ENCODE data around the gene ZNF157.
"Not testable (repeated sequence)": the region's sequence is repeated elsewhere in the genome, so short reads cannot be mapped to it uniquely, and the experiment has no call there.

DNA sequence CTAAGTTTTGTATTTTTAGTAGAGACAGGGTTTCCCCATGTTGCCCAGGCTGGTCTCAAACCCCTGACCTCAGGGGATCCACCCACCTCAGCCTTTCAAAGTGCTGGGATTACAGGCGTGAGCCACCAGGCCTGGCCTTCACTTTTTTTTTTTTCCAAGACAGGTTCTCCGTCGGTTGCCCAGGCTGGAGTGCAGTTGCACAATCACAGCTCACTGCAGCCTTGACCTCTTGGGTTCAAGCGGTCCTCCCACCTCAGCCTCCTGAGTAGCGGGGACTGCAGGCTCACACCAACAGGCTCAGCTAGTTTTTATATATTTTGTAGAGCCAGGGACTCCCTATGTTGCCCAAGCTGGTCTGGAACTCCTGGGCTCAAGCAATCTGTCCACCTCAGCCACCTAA lies 37.6 kb upstream of the ZNF157 start:
- TF ChIP-seq, protein P1, sequence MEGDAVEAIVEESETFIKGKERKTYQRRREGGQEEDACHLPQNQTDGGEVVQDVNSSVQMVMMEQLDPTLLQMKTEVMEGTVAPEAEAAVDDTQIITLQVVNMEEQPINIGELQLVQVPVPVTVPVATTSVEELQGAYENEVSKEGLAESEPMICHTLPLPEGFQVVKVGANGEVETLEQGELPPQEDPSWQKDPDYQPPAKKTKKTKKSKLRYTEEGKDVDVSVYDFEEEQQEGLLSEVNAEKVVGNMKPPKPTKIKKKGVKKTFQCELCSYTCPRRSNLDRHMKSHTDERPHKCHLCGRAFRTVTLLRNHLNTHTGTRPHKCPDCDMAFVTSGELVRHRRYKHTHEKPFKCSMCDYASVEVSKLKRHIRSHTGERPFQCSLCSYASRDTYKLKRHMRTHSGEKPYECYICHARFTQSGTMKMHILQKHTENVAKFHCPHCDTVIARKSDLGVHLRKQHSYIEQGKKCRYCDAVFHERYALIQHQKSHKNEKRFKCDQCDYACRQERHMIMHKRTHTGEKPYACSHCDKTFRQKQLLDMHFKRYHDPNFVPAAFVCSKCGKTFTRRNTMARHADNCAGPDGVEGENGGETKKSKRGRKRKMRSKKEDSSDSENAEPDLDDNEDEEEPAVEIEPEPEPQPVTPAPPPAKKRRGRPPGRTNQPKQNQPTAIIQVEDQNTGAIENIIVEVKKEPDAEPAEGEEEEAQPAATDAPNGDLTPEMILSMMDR (tag by site-specific recombination; IDR thresholded peaks at IDR 0.05): not testable (repeated sequence)
- TF ChIP-seq, protein P2, sequence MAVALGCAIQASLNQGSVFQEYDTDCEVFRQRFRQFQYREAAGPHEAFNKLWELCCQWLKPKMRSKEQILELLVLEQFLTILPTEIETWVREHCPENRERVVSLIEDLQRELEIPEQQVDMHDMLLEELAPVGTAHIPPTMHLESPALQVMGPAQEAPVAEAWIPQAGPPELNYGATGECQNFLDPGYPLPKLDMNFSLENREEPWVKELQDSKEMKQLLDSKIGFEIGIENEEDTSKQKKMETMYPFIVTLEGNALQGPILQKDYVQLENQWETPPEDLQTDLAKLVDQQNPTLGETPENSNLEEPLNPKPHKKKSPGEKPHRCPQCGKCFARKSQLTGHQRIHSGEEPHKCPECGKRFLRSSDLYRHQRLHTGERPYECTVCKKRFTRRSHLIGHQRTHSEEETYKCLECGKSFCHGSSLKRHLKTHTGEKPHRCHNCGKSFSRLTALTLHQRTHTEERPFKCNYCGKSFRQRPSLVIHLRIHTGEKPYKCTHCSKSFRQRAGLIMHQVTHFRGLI (tag by site-specific recombination; IDR thresholded peaks at IDR 0.05): not testable (repeated sequence)
- not testable (repeated sequence) for TF ChIP-seq ZBTB8A (tag by site-specific recombination; IDR thresholded peaks at IDR 0.05); ZNF664 (tag by site-specific recombination; IDR thresholded peaks at IDR 0.05); ZBTB20 (tag by site-specific recombination; IDR thresholded peaks at IDR 0.05); ZNF701 (tag by site-specific recombination; IDR thresholded peaks at IDR 0.05); TCF7L2 (IDR thresholded peaks at IDR 0.05; ENCODE audit: borderline replicate concordance, low read depth, low read length); ZEB2 (tag by site-specific recombination; IDR thresholded peaks at IDR 0.05)
- TF ChIP-seq, protein P3, sequence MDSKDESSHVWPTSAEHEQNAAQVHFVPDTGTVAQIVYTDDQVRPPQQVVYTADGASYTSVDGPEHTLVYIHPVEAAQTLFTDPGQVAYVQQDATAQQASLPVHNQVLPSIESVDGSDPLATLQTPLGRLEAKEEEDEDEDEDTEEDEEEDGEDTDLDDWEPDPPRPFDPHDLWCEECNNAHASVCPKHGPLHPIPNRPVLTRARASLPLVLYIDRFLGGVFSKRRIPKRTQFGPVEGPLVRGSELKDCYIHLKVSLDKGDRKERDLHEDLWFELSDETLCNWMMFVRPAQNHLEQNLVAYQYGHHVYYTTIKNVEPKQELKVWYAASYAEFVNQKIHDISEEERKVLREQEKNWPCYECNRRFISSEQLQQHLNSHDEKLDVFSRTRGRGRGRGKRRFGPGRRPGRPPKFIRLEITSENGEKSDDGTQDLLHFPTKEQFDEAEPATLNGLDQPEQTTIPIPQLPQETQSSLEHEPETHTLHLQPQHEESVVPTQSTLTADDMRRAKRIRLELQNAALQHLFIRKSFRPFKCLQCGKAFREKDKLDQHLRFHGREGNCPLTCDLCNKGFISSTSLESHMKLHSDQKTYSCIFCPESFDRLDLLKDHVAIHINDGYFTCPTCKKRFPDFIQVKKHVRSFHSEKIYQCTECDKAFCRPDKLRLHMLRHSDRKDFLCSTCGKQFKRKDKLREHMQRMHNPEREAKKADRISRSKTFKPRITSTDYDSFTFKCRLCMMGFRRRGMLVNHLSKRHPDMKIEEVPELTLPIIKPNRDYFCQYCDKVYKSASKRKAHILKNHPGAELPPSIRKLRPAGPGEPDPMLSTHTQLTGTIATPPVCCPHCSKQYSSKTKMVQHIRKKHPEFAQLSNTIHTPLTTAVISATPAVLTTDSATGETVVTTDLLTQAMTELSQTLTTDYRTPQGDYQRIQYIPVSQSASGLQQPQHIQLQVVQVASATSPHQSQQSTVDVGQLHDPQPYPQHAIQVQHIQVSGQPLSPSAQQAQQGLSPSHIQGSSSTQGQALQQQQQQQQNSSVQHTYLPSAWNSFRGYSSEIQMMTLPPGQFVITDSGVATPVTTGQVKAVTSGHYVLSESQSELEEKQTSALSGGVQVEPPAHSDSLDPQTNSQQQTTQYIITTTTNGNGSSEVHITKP (tag by site-specific recombination; IDR thresholded peaks at IDR 0.05): not testable (repeated sequence)
- TF ChIP-seq, protein P4, sequence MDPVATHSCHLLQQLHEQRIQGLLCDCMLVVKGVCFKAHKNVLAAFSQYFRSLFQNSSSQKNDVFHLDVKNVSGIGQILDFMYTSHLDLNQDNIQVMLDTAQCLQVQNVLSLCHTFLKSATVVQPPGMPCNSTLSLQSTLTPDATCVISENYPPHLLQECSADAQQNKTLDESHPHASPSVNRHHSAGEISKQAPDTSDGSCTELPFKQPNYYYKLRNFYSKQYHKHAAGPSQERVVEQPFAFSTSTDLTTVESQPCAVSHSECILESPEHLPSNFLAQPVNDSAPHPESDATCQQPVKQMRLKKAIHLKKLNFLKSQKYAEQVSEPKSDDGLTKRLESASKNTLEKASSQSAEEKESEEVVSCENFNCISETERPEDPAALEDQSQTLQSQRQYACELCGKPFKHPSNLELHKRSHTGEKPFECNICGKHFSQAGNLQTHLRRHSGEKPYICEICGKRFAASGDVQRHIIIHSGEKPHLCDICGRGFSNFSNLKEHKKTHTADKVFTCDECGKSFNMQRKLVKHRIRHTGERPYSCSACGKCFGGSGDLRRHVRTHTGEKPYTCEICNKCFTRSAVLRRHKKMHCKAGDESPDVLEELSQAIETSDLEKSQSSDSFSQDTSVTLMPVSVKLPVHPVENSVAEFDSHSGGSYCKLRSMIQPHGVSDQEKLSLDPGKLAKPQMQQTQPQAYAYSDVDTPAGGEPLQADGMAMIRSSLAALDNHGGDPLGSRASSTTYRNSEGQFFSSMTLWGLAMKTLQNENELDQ (tag by site-specific recombination; IDR thresholded peaks at IDR 0.05; ENCODE audit: low read depth): not testable (repeated sequence)
